H1 (cell line): ENCODE results near the gene LRRC15. TPM values are rescaled to one million over a fixed set of nuclear protein-coding genes. Genes with fewer than 3 reads are reported as not detected.

Experiments used
- CTCF ChIA-PET: fragments of 300-600 bp; sonication (Branson Sonifier 250); formaldehyde crosslinking; loops from one replicate; lab custom pipeline; 2021; ENCODE audit not compliant: partially characterized antibody; lab: Charles Lee
- POLR2A ChIA-PET: fragments of 300-600 bp; sonication (Branson Sonifier 250); formaldehyde crosslinking; loops from one replicate; lab custom pipeline; 2021; ENCODE audit warnings: inconsistent platforms; ENCODE audit not compliant: partially characterized antibody; lab: Charles Lee
- DNase-seq, 2 experiments: peaks; one replicate each; pipeline versions ENCODE4 v3.0.0 to v3.0.0-alpha.2; 2010 to 2022; ENCODE audit warnings: low spot score in 2 of 2, low read depth in 1 of 2, mixed read lengths in 1 of 2
- FAIRE-seq: peaks from 2 replicates; lab custom pipeline; 2011; peaks lifted over from hg19 to GRCh38; lab: Jason Lieb, UNC
- H2AFZ ChIP-seq: 2 replicates; pipeline ENCODE4 v1.8.1; 2012; ENCODE audit warnings: low read length, inconsistent platforms
- H2AK5ac ChIP-seq: 2 replicates; pipeline ENCODE4 v1.6.1; 2013; ENCODE audit warnings: low read depth, low read length
- H2BK120ac ChIP-seq: replicated peaks from 2 replicates; pipeline ENCODE3; 2013; ENCODE audit warnings: low read depth, low read length, inconsistent platforms
- H2BK12ac ChIP-seq: 2 replicates; pipeline ENCODE4 v1.6.1; 2013; ENCODE audit warnings: low read depth, low read length
- H2BK15ac ChIP-seq: 2 replicates; pipeline ENCODE4 v1.6.1; 2013; ENCODE audit warnings: low read length
- H2BK20ac ChIP-seq: 2 replicates; pipeline ENCODE4 v1.6.1; 2013; ENCODE audit warnings: low read length
- H2BK5ac ChIP-seq: 2 replicates; pipeline ENCODE4 v1.6.1; 2013; ENCODE audit warnings: low read depth, low read length
- H3K14ac ChIP-seq: 2 replicates; pipeline ENCODE4 v1.6.1; 2013; ENCODE audit warnings: inconsistent platforms; ENCODE audit not compliant: insufficient read length
- H3K18ac ChIP-seq: 2 replicates; pipeline ENCODE4 v1.6.1; 2013; ENCODE audit warnings: low read length; ENCODE audit errors: extremely low read depth
- H3K23ac ChIP-seq: 2 replicates; pipeline ENCODE4 v1.6.1; 2013; ENCODE audit warnings: inconsistent platforms; ENCODE audit not compliant: insufficient read length
- H3K23me2 ChIP-seq: 2 replicates; pipeline ENCODE4 v1.6.1; 2013; ENCODE audit warnings: low read depth, low read length
- H3K27ac ChIP-seq: 2 replicates; pipeline ENCODE4 v1.6.1; 2011; ENCODE audit warnings: low read depth, low read length, inconsistent platforms
- H3K27me3 ChIP-seq, 4 experiments: replicated peaks in 1 of 4; 1 replicate in 1 of 4; 2 replicates in 3 of 4; pipeline versions ENCODE4 v1.6.1 to v1.8.1; 2011 to 2013; ENCODE audit warnings: low read length in 3 of 4, mild to moderate bottlenecking in 3 of 4, inconsistent platforms in 2 of 4, mixed read lengths in 2 of 4, moderate library complexity in 1 of 4; ENCODE audit not compliant: control insufficient read depth in 3 of 4, insufficient read depth in 3 of 4; ENCODE audit errors: extremely low read depth in 1 of 4
- H3K36me3 ChIP-seq, 4 experiments: 2 replicates each; pipeline versions ENCODE4 v1.6.1 to v1.8.1; 2011 to 2013; ENCODE audit warnings: mild to moderate bottlenecking in 4 of 4, low read length in 3 of 4, moderate library complexity in 2 of 4, control low read depth in 1 of 4, inconsistent platforms in 1 of 4; ENCODE audit not compliant: insufficient read depth in 4 of 4, control insufficient read depth in 2 of 4
- H3K4ac ChIP-seq: replicated peaks from 2 replicates; pipeline ENCODE3; 2013; ENCODE audit warnings: low read length, low read depth, mixed read lengths, inconsistent platforms; ENCODE audit not compliant: insufficient read length
- H3K4me1 ChIP-seq, 4 experiments: replicated peaks in 1 of 4; 1 replicate in 1 of 4; 2 replicates in 3 of 4; pipeline versions ENCODE4 v1.6.1 to v1.8.1; 2011 to 2013; ENCODE audit warnings: low read length in 3 of 4, inconsistent platforms in 2 of 4, mixed read lengths in 1 of 4; ENCODE audit not compliant: insufficient read depth in 4 of 4, control insufficient read depth in 3 of 4
- H3K4me2 ChIP-seq, 2 experiments: 2 replicates each; pipeline versions ENCODE4 v1.6.1 to v1.8.1; 2011 to 2013; ENCODE audit warnings: low read depth in 2 of 2, low read length in 2 of 2, control low read depth in 1 of 2, inconsistent platforms in 1 of 2, mild to moderate bottlenecking in 1 of 2; ENCODE audit not compliant: insufficient read depth in 1 of 2
- H3K4me3 ChIP-seq, 4 experiments: fragments of 200-600, 300-600 bp in 1 of 4; sonication (generic), shearing (Covaris generic), sonication (Bioruptor Twin) in 1 of 4; 2 replicates each; pipeline versions ENCODE4 v1.5.1 to v1.8.1; 2011 to 2016; ENCODE audit warnings: low read length in 4 of 4, low read depth in 3 of 4, control low read depth in 2 of 4, inconsistent platforms in 2 of 4, mild to moderate bottlenecking in 2 of 4, mixed read lengths in 1 of 4, moderate library complexity in 1 of 4; ENCODE audit not compliant: insufficient read depth in 2 of 4; ENCODE audit errors: extremely low read depth in 1 of 4
- H3K56ac ChIP-seq: replicated peaks from 2 replicates; pipeline ENCODE3; 2013; ENCODE audit warnings: low read depth, mild to moderate bottlenecking, mixed read lengths, low read length, inconsistent platforms; ENCODE audit not compliant: insufficient read length
- H3K79me1 ChIP-seq: 2 replicates; pipeline ENCODE4 v1.6.1; 2013; ENCODE audit warnings: low read depth, low read length, control low read depth
- H3K79me2 ChIP-seq, 2 experiments: 2 replicates each; pipeline versions ENCODE4 v1.6.1 to v1.8.1; 2012 to 2013; ENCODE audit warnings: low read length in 2 of 2, mild to moderate bottlenecking in 2 of 2, inconsistent platforms in 1 of 2; ENCODE audit not compliant: insufficient read depth in 2 of 2, control insufficient read depth in 1 of 2
- H3K9ac ChIP-seq, 4 experiments: replicated peaks in 1 of 4; 1 replicate in 1 of 4; 2 replicates in 3 of 4; pipeline versions ENCODE4 v1.6.1 to v1.8.1; 2011 to 2013; ENCODE audit warnings: low read depth in 3 of 4, low read length in 3 of 4, control low read depth in 2 of 4, mild to moderate bottlenecking in 2 of 4, moderate library complexity in 2 of 4, inconsistent platforms in 1 of 4; ENCODE audit errors: extremely low read depth in 1 of 4
- H3K9me3 ChIP-seq, 2 experiments: 2 replicates each; pipeline versions ENCODE4 v1.6.1 to v1.8.1; 2012 to 2013; ENCODE audit warnings: mild to moderate bottlenecking in 2 of 2, moderate library complexity in 2 of 2, control low read depth in 1 of 2, inconsistent platforms in 1 of 2, low read depth in 1 of 2, low read length in 1 of 2, mixed read lengths in 1 of 2; ENCODE audit not compliant: insufficient read depth in 2 of 2
- H4K20me1 ChIP-seq, 2 experiments: replicated peaks in 1 of 2; 2 replicates each; pipeline versions ENCODE3 to v1.8.1; 2011 to 2013; ENCODE audit warnings: inconsistent platforms in 2 of 2, low read length in 2 of 2, mild to moderate bottlenecking in 1 of 2; ENCODE audit not compliant: insufficient read depth in 2 of 2, control insufficient read depth in 1 of 2
- H4K5ac ChIP-seq: 2 replicates; pipeline ENCODE4 v1.6.1; 2013; ENCODE audit warnings: low read length, low read depth, mixed read lengths, inconsistent platforms; ENCODE audit not compliant: insufficient read length
- H4K8ac ChIP-seq: 2 replicates; pipeline ENCODE4 v1.8.0; 2013; ENCODE audit warnings: mild to moderate bottlenecking, moderate library complexity, low read length, inconsistent platforms; ENCODE audit not compliant: insufficient read depth; ENCODE audit errors: extremely low read depth
- H4K91ac ChIP-seq: replicated peaks from 2 replicates; pipeline ENCODE3; 2013; ENCODE audit warnings: low read length, mixed read lengths, inconsistent platforms; ENCODE audit not compliant: insufficient read length
- CBX5 ChIP-seq: fragments of 300-800, 300-1000 bp; sonication (generic); IDR thresholded peaks from 2 replicates; pipeline ENCODE4 v1.7.1; 2016; ENCODE audit warnings: antibody characterized with exemption, low read length, low read depth
- CHD2 ChIP-seq: IDR thresholded peaks from 2 replicates; pipeline ENCODE4 v1.6.1; 2012; ENCODE audit warnings: low read length, improper control_type of control experiment
- MAX ChIP-seq: IDR thresholded peaks from 2 replicates; pipeline ENCODE4 v1.6.1; 2012; ENCODE audit warnings: inconsistent platforms
- POLR2A ChIP-seq, 2 experiments: IDR thresholded peaks; 1 replicate in 1 of 2; 2 replicates in 1 of 2; pipeline ENCODE4 v1.6.1; 2011; ENCODE audit warnings: low read depth in 2 of 2, low read length in 2 of 2, mild to moderate bottlenecking in 2 of 2; ENCODE audit errors: control extremely low read depth in 1 of 2
- RAD21 ChIP-seq, 2 experiments: IDR thresholded peaks in 1 of 2; conservative IDR thresholded peaks in 1 of 2; 2 replicates each; pipeline ENCODE4 v1.6.1; 2011; ENCODE audit warnings: low read depth in 2 of 2, low read length in 2 of 2, improper control_type of control experiment in 1 of 2, inconsistent platforms in 1 of 2, mild to moderate bottlenecking in 1 of 2, moderate library complexity in 1 of 2
- SP4 ChIP-seq: IDR thresholded peaks from 2 replicates; pipeline ENCODE4 v1.6.1; 2012; ENCODE audit warnings: low read length, inconsistent platforms
- SUZ12 ChIP-seq: fragments of 200-600 bp; sonication (generic); IDR thresholded peaks from 2 replicates; pipeline ENCODE4 v1.6.1; 2012; ENCODE audit warnings: mild to moderate bottlenecking, inconsistent platforms, low read length, moderate library complexity, mixed read lengths
- WGBS, 2 experiments: shearing (Covaris generic) in 1 of 2; methylation state at CpG; one replicate each; pipeline versions ENCODE4 v1.1.6 to v1.1.7; 2013 to 2015; ENCODE audit warnings: low lambda C conversion rate in 2 of 2, mixed read lengths in 2 of 2, inconsistent platforms in 1 of 2, low coverage in 1 of 2, missing lambda C conversion rate in 1 of 2; ENCODE audit not compliant: insufficient replicate concordance in 2 of 2, insufficient coverage in 1 of 2, insufficient read length in 1 of 2; ENCODE audit errors: extremely low coverage in 1 of 2, missing lambda C conversion rate in 1 of 2; 5-methylcytosine and 5-hydroxymethylcytosine counted together
- polyA plus RNA-seq, 7 experiments: library from polyadenylated mRNA; depleted of rRNA in 3 of 7; stranded (reverse) in 5 of 7; unstranded in 2 of 7; fragments of >200 nt in 5 of 7; fragments of 200-250 nt in 2 of 7; gene quantifications; 1 replicate in 5 of 7; 2 replicates in 1 of 7; 4 replicates in 1 of 7; pipeline versions ENCODE4 v1.2.1 to v1.2.3, GENCODE V29; 2011 to 2013; ENCODE audit warnings: missing spikeins in 2 of 7, mixed read lengths in 2 of 7
- total RNA-seq: library from RNA; stranded (reverse); fragmentation: NEBNext Ultra II Directional; extraction: Animal tissue kit (Norgen Biotek cat#: 25700); gene quantifications from 2 replicates; pipeline ENCODE4 v1.2.1, GENCODE V29; 2021

The LRRC15 gene
- total and polyA plus RNA-seq, 2 of the 8 experiments (the other 6 are each of a cell fraction or from before 2014, with no cell fraction given) = 0.15 to 0.37 TPM

- Histone ChIP-seq H2BK15ac (no peak overlapping the region), H3K9ac (no peak overlapping the region), H3K4ac (no peak overlapping the region), H2BK20ac (no peak overlapping the region), H3K56ac (no peak overlapping the region), H3K18ac (no peak overlapping the region), H2BK5ac (no peak overlapping the region), H4K8ac (no peak overlapping the region; the same call in 1 of the 2 replicates), H4K5ac (no peak overlapping the region), H3K23ac (no peak overlapping the region), H3K9me3 (no peaks in the 10 kb centered on the region), H2AK5ac (no peak overlapping the region), H3K4me3 (no peak overlapping the region), H2BK120ac (no peak overlapping the region), H3K27ac (no peak overlapping the region), H3K27me3 (no peaks in the 10 kb centered on the region), H4K91ac (no peak overlapping the region), H3K23me2 (no peaks in the 10 kb centered on the region), H3K4me2 (no peak overlapping the region), H2BK12ac (no peak overlapping the region), H4K20me1 (no peaks in the 10 kb centered on the region), H3K36me3 (peaks cover 0 to 10% (median 2%) of the 10 kb centered on the region in 4 experiments; a peak in 4 of 8 replicates), H3K4me1 (no peaks in the 10 kb centered on the region), H2AFZ (no peak overlapping the region), H3K14ac (no peak overlapping the region), H3K79me1 (no peaks in the 10 kb centered on the region; the same call in 1 of the 2 replicates), H3K79me2 (no peaks in the 10 kb centered on the region)
- ChIA-PET POLR2A (interaction anchor here (1.3 kb wide), 1 partner anchor 10 kb away, joined by 3 read pairs; no protein-coding TSS in a partner anchor), CTCF (interaction anchor here (1.0 to 9.2 kb wide), 6 partner anchors 9 to 72 kb away, joined by 3 to 176 read pairs (median 10); partner anchors contain the start of gene CPN2)
- no peak for DNase-seq
- no peak for FAIRE-seq
- 92% methylated on average over 2 of the region's 2 CpGs; no CpG with 5 or more reads in 1 of the 2 experiments for WGBS, 2 experiments
- no peak for TF ChIP-seq CHD2
- no peak for TF ChIP-seq SUZ12
- no peak for TF ChIP-seq SP4
- no peak for TF ChIP-seq RAD21 (IDR thresholded peaks at IDR 0.05 in 1 of 2, conservative IDR thresholded peaks at IDR 0.05 in 1 of 2; ENCODE audit: low read depth in 2 of 2, low read length in 2 of 2)
- TF ChIP-seq MAX = no peak
- no peak for TF ChIP-seq CBX5
- no peak for TF ChIP-seq POLR2A (IDR thresholded peaks at IDR 0.05; ENCODE audit: control extremely low read depth in 1 of 2, low read depth in 2 of 2, low read length in 2 of 2)
These were observed 36.2 kb upstream of the LRRC15 start for GRCh38 chr3:194405766-194406165.
